ENCODE results near the gene HECTD1.
"Not testable (repeated sequence)": the region's sequence is repeated elsewhere in the genome, so short reads cannot be mapped to it uniquely, and the experiment has no call there.

Gene HECTD1

GRCh38 chr14:31228533-31228932 is 20.9 kb upstream of the HECTD1 start:
- ATAC-seq (no peak), DNase-seq (no peak)

GRCh38 chr14:31224808-31225207 is 17.2 kb upstream of the HECTD1 start:
- ATAC-seq (no peak), DNase-seq (no peak)

GRCh38 chr14:31223331-31223730 is 15.7 kb upstream of the HECTD1 start:
- ATAC-seq (no peak), DNase-seq (no peak)

GRCh38 chr14:31222834-31223233 is 15.2 kb upstream of the HECTD1 start:
- DNase-seq, result no peak
- no peak for ATAC-seq

GRCh38 chr14:31221266-31221665 is 13.7 kb upstream of the HECTD1 start:
- DNase-seq, result no peak
- no peak for ATAC-seq

GRCh38 chr14:31219169-31219568 is 11.6 kb upstream of the HECTD1 start:
- ATAC-seq (no peak), DNase-seq (no peak)

GRCh38 chr14:31216359-31216758 is 8.8 kb upstream of the HECTD1 start:
- ATAC-seq, result no peak

GRCh38 chr14:31212893-31213292 is 5.3 kb upstream of the HECTD1 start:
- ATAC-seq (no peak), DNase-seq (no peak)

More at GRCh38 chr14:31216359-31216758, 8.8 kb upstream of the HECTD1 start:
- DNase-seq, result no peak

- ATAC-seq (no peak), DNase-seq (no peak)
These were observed 2.0 kb upstream of the HECTD1 start for GRCh38 chr14:31209605-31210004.

GRCh38 chr14:31208546-31209424 is 1.2 kb upstream of the HECTD1 start:
- DNase-seq, result peak; percentile 50

GRCh38 chr14:31207287-31207754 is 272 bp downstream of the HECTD1 start:
- ATAC-seq (no peak), DNase-seq (no peak)

More at GRCh38 chr14:31208546-31209424, 1.2 kb upstream of the HECTD1 start:
- no peak for ATAC-seq

GRCh38 chr14:31206536-31207286 is 882 bp downstream of the HECTD1 start:
- peak; percentile 7 for ATAC-seq
- DNase-seq, result peak; percentile 66

- DNase-seq, result no peak
- ATAC-seq, result no peak
These were observed 1.7 kb downstream of the HECTD1 start for GRCh38 chr14:31205681-31206535.

- DNase-seq (no peak), ATAC-seq (no peak)
These were observed 2.7 kb downstream of the HECTD1 start for GRCh38 chr14:31204593-31205534.

GRCh38 chr14:31203899-31204592 is 3.5 kb downstream of the HECTD1 start:
- not testable (repeated sequence) for ATAC-seq, DNase-seq

GRCh38 chr14:31203414-31203742 is 4.2 kb downstream of the HECTD1 start:
- no peak for ATAC-seq
- no peak for DNase-seq

- no peak for ATAC-seq
- no peak for DNase-seq
These were observed 6.5 kb downstream of the HECTD1 start for GRCh38 chr14:31201111-31201510.

- DNase-seq (no peak), ATAC-seq (no peak)
These were observed 6.9 kb downstream of the HECTD1 start for GRCh38 chr14:31200702-31200990.

GRCh38 chr14:31197671-31198070 is 9.9 kb downstream of the HECTD1 start:
- no peak for DNase-seq
- ATAC-seq, result no peak

- no peak for ATAC-seq
- DNase-seq, result no peak
These were observed 10.6 kb downstream of the HECTD1 start for GRCh38 chr14:31196839-31197492.

Measured in stimulated activated naive CD8-positive, alpha-beta T cell treated with anti-CD3 and anti-CD28 coated beads, Interleukin-15, Interleukin-2, amounts not matched to agents 100 U/mL and 50 U/mL, for 24 hours (primary cell).